ENCODE data around the gene CEACAM3.
A peak's percentile ranks its signal among the peaks of the same experiment; 100 is the strongest.

GRCh38 chr19:41746593-41747227 lies 49.7 kb upstream of the CEACAM3 start:
- TF ChIP-seq EZH2 (IDR thresholded peaks at IDR 0.05; ENCODE audit: borderline replicate concordance, low read length): no peak
- TF ChIP-seq, protein P1, sequence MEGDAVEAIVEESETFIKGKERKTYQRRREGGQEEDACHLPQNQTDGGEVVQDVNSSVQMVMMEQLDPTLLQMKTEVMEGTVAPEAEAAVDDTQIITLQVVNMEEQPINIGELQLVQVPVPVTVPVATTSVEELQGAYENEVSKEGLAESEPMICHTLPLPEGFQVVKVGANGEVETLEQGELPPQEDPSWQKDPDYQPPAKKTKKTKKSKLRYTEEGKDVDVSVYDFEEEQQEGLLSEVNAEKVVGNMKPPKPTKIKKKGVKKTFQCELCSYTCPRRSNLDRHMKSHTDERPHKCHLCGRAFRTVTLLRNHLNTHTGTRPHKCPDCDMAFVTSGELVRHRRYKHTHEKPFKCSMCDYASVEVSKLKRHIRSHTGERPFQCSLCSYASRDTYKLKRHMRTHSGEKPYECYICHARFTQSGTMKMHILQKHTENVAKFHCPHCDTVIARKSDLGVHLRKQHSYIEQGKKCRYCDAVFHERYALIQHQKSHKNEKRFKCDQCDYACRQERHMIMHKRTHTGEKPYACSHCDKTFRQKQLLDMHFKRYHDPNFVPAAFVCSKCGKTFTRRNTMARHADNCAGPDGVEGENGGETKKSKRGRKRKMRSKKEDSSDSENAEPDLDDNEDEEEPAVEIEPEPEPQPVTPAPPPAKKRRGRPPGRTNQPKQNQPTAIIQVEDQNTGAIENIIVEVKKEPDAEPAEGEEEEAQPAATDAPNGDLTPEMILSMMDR (IDR thresholded peaks at IDR 0.05; ENCODE audit: low read length): peak; percentile 65

Measured in OCI-LY1 (cell line).